Measurements from ENCODE around the gene NEU3. TPM values are rescaled to one million over a fixed set of nuclear protein-coding genes. Genes with fewer than 3 reads are reported as not detected.

Gene NEU3
- total RNA-seq, 1 donor from 2014 or later: 12.7 TPM

- Mint-ChIP-seq H3K9me3 (peaks cover 14% of the 10 kb centered on the region), H3K4me3 (no peak overlapping the region), H3K27ac (ENCODE audit: unreplicated experiment) (no peak overlapping the region), H3K36me3 (ENCODE audit: low read depth) (peaks cover 7% of the 10 kb centered on the region), H3K27me3 (ENCODE audit: low read depth) (peaks cover 3% of the 10 kb centered on the region), H3K4me1 (no peaks in the 10 kb centered on the region)
- no peak for DNase-seq (ENCODE audit: low read depth, low spot score)
- no peak for TF ChIP-seq CTCF (conservative IDR thresholded peaks at IDR 0.05)
These were observed 61.8 kb downstream of the NEU3 start for GRCh38 chr11:75050516-75050915.

DNA sequence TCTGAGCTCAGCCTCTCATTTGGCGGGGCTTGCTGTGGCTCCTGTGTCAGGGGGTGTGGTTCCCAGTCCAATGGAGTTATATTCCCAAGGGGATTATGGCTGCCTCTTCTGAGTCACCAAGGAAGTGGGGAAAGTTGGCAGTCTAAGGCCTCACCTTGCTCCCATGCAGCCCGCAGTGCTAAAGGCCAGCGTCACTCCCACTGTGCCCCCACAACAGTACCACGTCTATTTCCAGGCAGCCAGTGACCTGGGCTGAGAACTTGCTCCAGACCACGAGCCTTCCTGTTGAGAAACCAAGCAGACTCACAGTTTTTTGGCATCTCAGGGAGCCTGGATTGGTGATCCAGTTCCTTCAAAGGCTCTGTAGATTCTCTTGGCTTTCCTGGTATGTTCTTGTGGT lies 62.3 kb downstream of the NEU3 start:
- no peak for DNase-seq (ENCODE audit: low read depth, low spot score)

DNA sequence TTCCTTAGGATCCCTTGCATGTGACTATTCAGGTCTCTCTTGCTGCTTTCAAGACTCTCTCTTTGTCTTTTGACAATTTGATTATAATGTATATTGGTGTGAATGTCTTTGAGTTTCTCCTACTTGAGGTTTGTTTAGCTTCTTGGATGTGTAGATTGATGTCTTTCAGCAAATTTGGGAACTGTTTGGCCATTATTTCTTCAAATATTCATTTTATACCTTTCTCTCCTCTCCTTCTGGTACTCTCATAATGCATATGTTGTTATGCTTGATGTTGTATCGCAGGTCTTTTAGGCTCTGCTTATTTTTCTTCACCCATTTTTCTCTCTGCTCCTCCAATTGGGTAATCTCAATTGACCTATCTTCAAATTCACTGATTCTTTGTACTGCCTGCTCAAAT lies 63.7 kb downstream of the NEU3 start:
- Mint-ChIP-seq H3K4me3 (no peak overlapping the region), H3K27ac (ENCODE audit: unreplicated experiment) (no peak overlapping the region), H3K27me3 (ENCODE audit: low read depth) (peaks cover 3% of the 10 kb centered on the region), H3K4me1 (no peaks in the 10 kb centered on the region), H3K36me3 (ENCODE audit: low read depth) (peaks cover 7% of the 10 kb centered on the region), H3K9me3 (peaks cover 14% of the 10 kb centered on the region)
- no peak for TF ChIP-seq CTCF (conservative IDR thresholded peaks at IDR 0.05)
- no peak for DNase-seq (ENCODE audit: low read depth, low spot score)

More for the DNA sequence above, 62.3 kb downstream of the NEU3 start:
- Mint-ChIP-seq H3K9me3 (peaks cover 14% of the 10 kb centered on the region), H3K27me3 (ENCODE audit: low read depth) (peaks cover 3% of the 10 kb centered on the region), H3K4me3 (no peak overlapping the region), H3K4me1 (no peaks in the 10 kb centered on the region), H3K36me3 (ENCODE audit: low read depth) (peaks cover 7% of the 10 kb centered on the region), H3K27ac (ENCODE audit: unreplicated experiment) (no peak overlapping the region)
- TF ChIP-seq CTCF (conservative IDR thresholded peaks at IDR 0.05): no peak

DNA sequence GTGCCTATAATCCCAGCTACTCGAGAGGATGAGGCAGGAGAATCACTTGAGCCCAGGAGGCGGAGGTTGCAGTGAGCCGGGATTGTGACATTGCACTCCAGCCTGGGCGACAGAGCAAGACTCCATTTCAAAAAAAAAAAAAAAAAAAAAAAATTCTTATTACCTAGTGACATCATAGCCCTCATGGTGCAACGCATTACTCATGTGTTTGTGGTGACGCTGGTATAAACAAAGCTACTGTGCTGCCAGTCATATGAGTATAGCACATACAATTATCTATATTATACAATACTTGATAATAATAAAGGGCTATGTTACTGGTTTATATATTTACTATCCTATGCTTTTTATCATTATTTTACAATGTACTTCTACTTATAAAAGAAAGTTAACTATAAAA lies 66.8 kb downstream of the NEU3 start:
- H3K4me3 Mint-ChIP-seq: no peak overlapping the region
- peaks cover 15% of the 10 kb centered on the region for H3K9me3 Mint-ChIP-seq
- no peaks in the 10 kb centered on the region for H3K4me1 Mint-ChIP-seq

GRCh38 chr11:75056814-75057213 lies 68.1 kb downstream of the NEU3 start:
- no peak for DNase-seq (ENCODE audit: low read depth, low spot score)
- Mint-ChIP-seq H3K36me3 (ENCODE audit: low read depth) (peaks cover 4% of the 10 kb centered on the region), H3K4me3 (no peak overlapping the region), H3K27me3 (ENCODE audit: low read depth) (peaks cover 2% of the 10 kb centered on the region), H3K4me1 (no peaks in the 10 kb centered on the region), H3K9me3 (peaks cover 13% of the 10 kb centered on the region), H3K27ac (ENCODE audit: unreplicated experiment) (no peak overlapping the region)
- TF ChIP-seq CTCF (conservative IDR thresholded peaks at IDR 0.05): no peak

More for the DNA sequence above, 66.8 kb downstream of the NEU3 start:
- Mint-ChIP-seq H3K27ac (ENCODE audit: unreplicated experiment) (no peak overlapping the region), H3K36me3 (ENCODE audit: low read depth) (peaks cover 8% of the 10 kb centered on the region), H3K27me3 (ENCODE audit: low read depth) (peaks cover 4% of the 10 kb centered on the region)
- no peak for TF ChIP-seq CTCF (conservative IDR thresholded peaks at IDR 0.05)
- DNase-seq (ENCODE audit: low read depth, low spot score): no peak

GRCh38 chr11:75059299-75059698 lies 70.6 kb downstream of the NEU3 start:
- Mint-ChIP-seq H3K9me3 (peaks cover 2% of the 10 kb centered on the region), H3K27me3 (ENCODE audit: low read depth) (peaks cover 2% of the 10 kb centered on the region), H3K4me1 (no peaks in the 10 kb centered on the region), H3K4me3 (no peak overlapping the region), H3K36me3 (ENCODE audit: low read depth) (peaks cover 2% of the 10 kb centered on the region), H3K27ac (ENCODE audit: unreplicated experiment) (no peak overlapping the region)
- DNase-seq (ENCODE audit: low read depth, low spot score): no peak
- no peak for TF ChIP-seq CTCF (conservative IDR thresholded peaks at IDR 0.05)
